Testis (tissue), 3 donors: ENCODE results near the gene CPT1B. TPM values are rescaled to one million over a fixed set of nuclear protein-coding genes. Genes with fewer than 3 reads are reported as not detected.

Source experiments
- DNase-seq: peaks from one replicate; pipeline ENCODE4 v3.0.0-alpha.2; 2019
- H3K27ac ChIP-seq, 2 donors: fragments of 200-600 bp; sonication (generic); one replicate each; pipeline ENCODE4 v1.5.1; 2019
- H3K27me3 ChIP-seq: fragments of 200-600 bp; sonication (generic); one replicate; pipeline ENCODE4 v1.5.1; 2019
- H3K36me3 ChIP-seq: fragments of 200-600 bp; sonication (generic); one replicate; pipeline ENCODE4 v1.5.1; 2017; ENCODE audit warnings: low read depth; ENCODE audit errors: missing control alignments
- H3K4me1 ChIP-seq: fragments of 200-600 bp; sonication (generic); one replicate; pipeline ENCODE4 v1.5.1; 2019
- H3K4me3 ChIP-seq, 2 donors: fragments of 200-600 bp; sonication (generic); one replicate each; pipeline ENCODE4 v1.5.1; 2017 to 2019
- H3K9me3 ChIP-seq: fragments of 200-600 bp; sonication (generic); one replicate; pipeline ENCODE4 v1.5.1; 2017
- POLR2A ChIP-seq: fragments of 450-650 bp; IDR thresholded peaks from one replicate; pipeline ENCODE4 v1.6.1; 2017; ENCODE audit warnings: antibody characterized with exemption, mild to moderate bottlenecking, moderate library complexity
- WGBS, 2 donors: methylation state at CpG; one replicate each; pipeline ENCODE4 v1.1.5; 2018; 5-methylcytosine and 5-hydroxymethylcytosine counted together
- intact Hi-C: fragments of 100-400 bp; cut with DNase I; formaldehyde crosslinking; loops from one replicate; pipeline ENCODE4 v1.15.1; 2023; ENCODE audit warnings: low total_unique reads
- polyA plus RNA-seq: library from polyadenylated mRNA; stranded (reverse); fragments of 350-450 nt; fragmentation: Illumina TruSeq; extraction: RNeasy Lipid Tissue Mini Kit (QIAGEN cat#74804); gene quantifications from one replicate; pipeline ENCODE4 v1.2.3, GENCODE V29; 2014; ENCODE audit warnings: low read depth, low replicate concordance; ENCODE audit not compliant: insufficient read depth
- total RNA-seq, 2 donors: library from RNA; depleted of rRNA; stranded (reverse); fragments of >200 nt; gene quantifications; one replicate each; pipeline ENCODE4 v1.2.3, GENCODE V29; 2016
- TF ChIP-seq, protein P1 (sequence below), 3 experiments: fragments of 450-650 bp in 2 of 3; fragments of 200-600 bp in 1 of 3; sonication (generic) in 1 of 3; IDR thresholded peaks; one replicate each; pipeline ENCODE4 v1.5.1; 2016 to 2019; ENCODE audit warnings: antibody characterized with exemption in 3 of 3, mild to moderate bottlenecking in 2 of 3, moderate library complexity in 1 of 3

The CPT1B gene
- total and polyA plus RNA-seq, 3 donors from 2014 or later: 103 to 224 (median 123) TPM

DNA sequence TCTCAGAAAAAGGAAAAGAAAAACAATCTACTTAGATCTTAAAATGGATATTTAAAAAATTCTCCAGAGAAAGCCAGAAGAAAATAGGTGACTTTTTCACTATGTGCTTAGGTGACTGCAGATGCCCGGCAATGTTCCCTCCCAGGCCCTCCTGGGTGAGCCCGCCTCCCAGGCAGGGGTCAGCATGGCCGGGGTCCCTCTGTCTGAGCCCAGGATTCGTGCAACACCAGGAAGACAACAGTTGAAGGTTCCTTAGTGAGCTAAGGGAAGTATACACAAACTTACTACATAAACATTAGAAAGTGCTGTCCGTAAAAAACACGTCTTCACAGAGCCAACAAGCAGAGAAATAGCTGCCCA is 33.9 kb upstream of the CPT1B start:
- H3K27ac ChIP-seq: no peak overlapping the region
- no peak for DNase-seq
- no peak overlapping the region for H3K4me3 ChIP-seq
- H3K4me1 ChIP-seq: peaks cover 5% of the 10 kb centered on the region
- no peaks in the 10 kb centered on the region for H3K9me3 ChIP-seq
- TF ChIP-seq POLR2A: no peak
- TF ChIP-seq, protein P1, sequence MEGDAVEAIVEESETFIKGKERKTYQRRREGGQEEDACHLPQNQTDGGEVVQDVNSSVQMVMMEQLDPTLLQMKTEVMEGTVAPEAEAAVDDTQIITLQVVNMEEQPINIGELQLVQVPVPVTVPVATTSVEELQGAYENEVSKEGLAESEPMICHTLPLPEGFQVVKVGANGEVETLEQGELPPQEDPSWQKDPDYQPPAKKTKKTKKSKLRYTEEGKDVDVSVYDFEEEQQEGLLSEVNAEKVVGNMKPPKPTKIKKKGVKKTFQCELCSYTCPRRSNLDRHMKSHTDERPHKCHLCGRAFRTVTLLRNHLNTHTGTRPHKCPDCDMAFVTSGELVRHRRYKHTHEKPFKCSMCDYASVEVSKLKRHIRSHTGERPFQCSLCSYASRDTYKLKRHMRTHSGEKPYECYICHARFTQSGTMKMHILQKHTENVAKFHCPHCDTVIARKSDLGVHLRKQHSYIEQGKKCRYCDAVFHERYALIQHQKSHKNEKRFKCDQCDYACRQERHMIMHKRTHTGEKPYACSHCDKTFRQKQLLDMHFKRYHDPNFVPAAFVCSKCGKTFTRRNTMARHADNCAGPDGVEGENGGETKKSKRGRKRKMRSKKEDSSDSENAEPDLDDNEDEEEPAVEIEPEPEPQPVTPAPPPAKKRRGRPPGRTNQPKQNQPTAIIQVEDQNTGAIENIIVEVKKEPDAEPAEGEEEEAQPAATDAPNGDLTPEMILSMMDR (IDR thresholded peaks at IDR 0.05): no peak
- intact Hi-C loops: no loop called here
- no peaks in the 10 kb centered on the region for H3K36me3 ChIP-seq
- H3K27me3 ChIP-seq: no peaks in the 10 kb centered on the region
- 58 to 63% methylated on average over 6 of the region's 6 CpGs for WGBS, 2 donors

DNA sequence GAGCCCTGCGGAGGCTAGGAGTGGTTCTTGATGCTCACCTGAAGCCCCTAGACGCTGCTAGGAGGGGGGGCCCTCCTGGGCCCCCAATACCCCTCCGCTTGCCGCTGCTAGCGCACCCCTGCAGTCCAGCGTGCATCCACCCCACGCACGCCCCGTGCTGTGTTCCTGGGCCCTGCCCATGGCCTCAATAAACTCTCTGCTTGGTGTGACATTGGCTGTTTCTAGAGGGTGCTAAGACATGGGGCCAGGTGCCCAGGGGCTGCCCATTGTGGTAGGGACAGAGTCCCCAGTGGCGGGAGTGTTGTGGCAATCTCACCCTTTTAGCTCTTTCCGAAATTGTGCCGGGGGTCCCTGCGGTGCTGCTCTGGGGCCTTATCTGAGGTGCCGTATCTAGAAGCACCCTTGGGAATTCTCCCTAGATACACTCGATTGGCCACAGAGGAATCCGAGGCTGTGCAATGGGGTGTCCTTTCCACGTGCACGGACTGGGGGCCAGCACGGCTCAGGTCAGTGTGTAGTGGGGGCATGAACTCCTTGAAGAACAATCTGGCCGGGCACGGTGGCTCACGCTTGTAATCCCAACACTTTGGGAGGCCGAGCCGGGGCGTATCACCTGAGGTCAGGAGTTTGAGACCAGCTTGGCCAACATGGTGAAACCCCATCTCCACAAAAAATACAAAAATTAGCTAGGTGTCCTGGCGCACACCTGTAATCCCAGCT is 33.3 kb upstream of the CPT1B start:
- WGBS, 2 donors: 89 to 93% methylated on average over 25 to 26 of the region's 26 CpGs
- no peak for TF ChIP-seq POLR2A
- TF ChIP-seq, protein P1 (IDR thresholded peaks at IDR 0.05): no peak
- Histone ChIP-seq H3K9me3 (no peaks in the 10 kb centered on the region), H3K4me3 (no peak overlapping the region), H3K27me3 (no peaks in the 10 kb centered on the region), H3K36me3 (no peaks in the 10 kb centered on the region), H3K4me1 (peaks cover 5% of the 10 kb centered on the region), H3K27ac (no peak overlapping the region)
- no peak for DNase-seq
- intact Hi-C loops: no loop called here

DNA sequence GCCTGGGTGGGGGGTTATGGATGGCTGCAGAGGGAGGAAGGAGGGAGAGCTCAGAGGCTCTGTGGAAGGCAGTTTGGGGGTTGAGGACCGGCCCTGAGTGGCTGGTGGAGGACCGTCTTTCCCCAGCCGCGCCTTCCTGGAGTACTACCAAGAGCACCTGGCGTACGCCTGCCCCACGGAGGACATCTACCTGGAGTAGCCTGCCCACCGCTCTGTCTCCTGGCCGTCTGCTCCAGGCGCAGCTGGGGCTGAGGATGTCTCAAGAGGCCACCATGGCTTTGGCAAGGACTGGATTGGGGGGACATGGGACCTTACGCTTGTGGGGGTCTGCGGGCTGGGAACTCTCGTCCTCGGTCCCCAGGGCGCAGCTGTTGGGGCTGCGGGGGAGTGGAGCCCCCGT is 32.4 kb upstream of the CPT1B start:
- no peak for DNase-seq
- Histone ChIP-seq H3K4me3 (no peak overlapping the region), H3K27me3 (no peaks in the 10 kb centered on the region), H3K4me1 (peaks cover 5% of the 10 kb centered on the region), H3K9me3 (no peaks in the 10 kb centered on the region), H3K27ac (no peak overlapping the region), H3K36me3 (no peaks in the 10 kb centered on the region)
- TF ChIP-seq, protein P1 (IDR thresholded peaks at IDR 0.05): no peak
- TF ChIP-seq POLR2A: no peak
- 89 to 97% methylated on average over 7 to 17 of the region's 17 CpGs for WGBS, 2 donors
- intact Hi-C loops: no loop called here

GRCh38 chr22:50610041-50610451 is 31.8 kb upstream of the CPT1B start:
- WGBS, 2 donors: 95 to 96% methylated on average over 11 of the region's 11 CpGs
- peaks cover 5% of the 10 kb centered on the region for H3K4me1 ChIP-seq
- H3K9me3 ChIP-seq: no peaks in the 10 kb centered on the region
- intact Hi-C loops: no loop called here
- no peak overlapping the region for H3K27ac ChIP-seq
- no peaks in the 10 kb centered on the region for H3K27me3 ChIP-seq
- TF ChIP-seq, protein P1 (IDR thresholded peaks at IDR 0.05): no peak
- no peak for TF ChIP-seq POLR2A
- H3K4me3 ChIP-seq: no peak overlapping the region
- DNase-seq: no peak
- H3K36me3 ChIP-seq: no peaks in the 10 kb centered on the region

GRCh38 chr22:50609599-50609998 is 31.4 kb upstream of the CPT1B start:
- no peaks in the 10 kb centered on the region for H3K36me3 ChIP-seq
- no peaks in the 10 kb centered on the region for H3K9me3 ChIP-seq
- H3K27me3 ChIP-seq: no peaks in the 10 kb centered on the region
- no peak overlapping the region for H3K4me3 ChIP-seq
- WGBS, 2 donors: 83 to 86% methylated on average over 5 to 12 of the region's 12 CpGs
- H3K4me1 ChIP-seq: peaks cover 5% of the 10 kb centered on the region
- TF ChIP-seq, protein P1 (IDR thresholded peaks at IDR 0.05): no peak
- no peak for TF ChIP-seq POLR2A
- intact Hi-C loops: no loop called here
- H3K27ac ChIP-seq: no peak overlapping the region
- DNase-seq: no peak
